Mucosa of rectum (tissue), 2 donors: ENCODE data around the gene ST7.

Experiments used
- H3K27ac ChIP-seq, 2 donors: one replicate each; pipeline ENCODE4 v1.7.0; 2013; ENCODE audit warnings: inconsistent platforms in 2 of 2, low read depth in 2 of 2, low read length in 2 of 2
- H3K27me3 ChIP-seq, 2 donors: one replicate each; pipeline ENCODE4 v1.7.0; 2013; ENCODE audit warnings: low read length in 2 of 2; ENCODE audit not compliant: control insufficient read depth in 2 of 2, insufficient read depth in 2 of 2
- H3K36me3 ChIP-seq, 2 donors: one replicate each; pipeline ENCODE4 v1.7.0; 2013; ENCODE audit warnings: low read length in 2 of 2; ENCODE audit not compliant: control insufficient read depth in 2 of 2, insufficient read depth in 2 of 2
- H3K4me1 ChIP-seq, 2 donors: one replicate each; pipeline ENCODE4 v1.7.0; 2013; ENCODE audit warnings: low read length in 2 of 2, mild to moderate bottlenecking in 1 of 2; ENCODE audit not compliant: control insufficient read depth in 2 of 2, insufficient read depth in 2 of 2
- H3K4me3 ChIP-seq, 2 donors: one replicate each; pipeline ENCODE4 v1.7.0; 2013; ENCODE audit warnings: low read length in 2 of 2
- H3K9ac ChIP-seq, 2 donors: one replicate each; pipeline ENCODE4 v1.7.0; 2013; ENCODE audit warnings: low read length in 2 of 2, low read depth in 1 of 2, mild to moderate bottlenecking in 1 of 2
- H3K9me3 ChIP-seq, 2 donors: one replicate each; pipeline ENCODE4 v1.7.0; 2013; ENCODE audit warnings: low read length in 2 of 2; ENCODE audit not compliant: control insufficient read depth in 2 of 2
- donor health status: healthy.
- donor health status: Normal muscosa, but diverticular disease.

ST7 gene

DNA sequence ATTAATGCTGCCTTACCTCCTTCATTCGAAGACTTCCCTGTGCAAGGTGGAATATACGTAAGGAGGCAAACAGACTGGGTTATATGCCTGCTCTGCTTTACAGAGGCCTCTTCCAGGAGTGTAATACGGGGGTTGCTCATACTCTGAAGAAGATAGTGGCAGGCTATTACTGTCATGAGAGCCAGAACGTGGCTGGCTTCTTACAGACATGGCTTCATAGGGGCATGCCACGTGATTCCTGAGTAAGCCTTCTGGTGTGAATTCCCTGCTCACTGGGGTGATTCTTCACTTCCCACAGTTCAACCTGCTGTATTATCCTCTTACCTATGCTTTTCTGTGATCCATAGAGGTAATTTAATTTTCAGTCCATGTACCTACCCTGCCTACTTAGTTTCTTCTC is 141.8 kb downstream of the ST7 start:
- Histone ChIP-seq H3K9me3 (no peaks in the 10 kb centered on the region), H3K9ac (no peak overlapping the region), H3K36me3 (no peaks in the 10 kb centered on the region), H3K27ac (no peak overlapping the region), H3K4me3 (no peak overlapping the region), H3K4me1 (peaks cover 0 to 3% of the 10 kb centered on the region in 2 donors), H3K27me3 (no peaks in the 10 kb centered on the region)

GRCh38 chr7:117096330-117096729 is 143.0 kb downstream of the ST7 start:
- Histone ChIP-seq H3K9me3 (no peaks in the 10 kb centered on the region), H3K36me3 (no peaks in the 10 kb centered on the region), H3K27ac (no peak overlapping the region), H3K4me1 (peaks cover 0 to 3% of the 10 kb centered on the region in 2 donors), H3K27me3 (no peaks in the 10 kb centered on the region), H3K4me3 (no peak overlapping the region), H3K9ac (no peak overlapping the region)

- H3K4me1 ChIP-seq = peaks cover 0 to 3% of the 10 kb centered on the region in 2 donors
- H3K27ac ChIP-seq = no peak overlapping the region
These were observed 143.6 kb downstream of the ST7 start for GRCh38 chr7:117096942-117097341.

GRCh38 chr7:117097860-117098259 is 144.6 kb downstream of the ST7 start:
- no peak overlapping the region for H3K4me3 ChIP-seq
- H3K4me1 ChIP-seq = peaks cover 0 to 3% of the 10 kb centered on the region in 2 donors
- no peaks in the 10 kb centered on the region for H3K27me3 ChIP-seq
- H3K36me3 ChIP-seq = no peaks in the 10 kb centered on the region
- no peak overlapping the region for H3K9ac ChIP-seq
- no peaks in the 10 kb centered on the region for H3K9me3 ChIP-seq
- no peak overlapping the region for H3K27ac ChIP-seq

More at GRCh38 chr7:117096942-117097341, 143.6 kb downstream of the ST7 start:
- H3K36me3 ChIP-seq = no peaks in the 10 kb centered on the region
- no peaks in the 10 kb centered on the region for H3K27me3 ChIP-seq
- H3K4me3 ChIP-seq = no peak overlapping the region
- no peak overlapping the region for H3K9ac ChIP-seq
- H3K9me3 ChIP-seq = no peaks in the 10 kb centered on the region

DNA sequence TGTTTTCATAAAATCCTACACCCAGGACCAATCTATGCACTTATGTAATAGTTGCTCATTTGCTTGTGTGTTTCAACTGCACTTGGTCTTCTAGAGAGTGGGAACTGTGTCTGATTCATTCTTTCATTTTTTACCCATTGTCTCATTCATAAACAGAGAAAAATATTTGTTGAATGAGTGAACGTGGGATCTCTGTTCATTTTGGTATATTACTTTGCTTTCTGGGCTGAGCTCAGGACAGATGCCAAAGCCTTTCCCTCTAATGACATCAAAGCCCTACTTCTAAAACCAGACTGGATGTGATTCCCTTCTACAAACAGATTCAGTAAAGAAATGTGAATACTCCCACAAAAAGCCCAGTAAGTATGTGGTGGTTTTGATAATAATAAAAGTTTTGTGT is 145.2 kb downstream of the ST7 start:
- H3K36me3 ChIP-seq = no peaks in the 10 kb centered on the region
- no peak overlapping the region for H3K4me3 ChIP-seq
- no peak overlapping the region for H3K9ac ChIP-seq
- no peak overlapping the region for H3K27ac ChIP-seq
- no peaks in the 10 kb centered on the region for H3K9me3 ChIP-seq
- H3K4me1 ChIP-seq = peaks cover 0 to 3% of the 10 kb centered on the region in 2 donors
- no peaks in the 10 kb centered on the region for H3K27me3 ChIP-seq

DNA sequence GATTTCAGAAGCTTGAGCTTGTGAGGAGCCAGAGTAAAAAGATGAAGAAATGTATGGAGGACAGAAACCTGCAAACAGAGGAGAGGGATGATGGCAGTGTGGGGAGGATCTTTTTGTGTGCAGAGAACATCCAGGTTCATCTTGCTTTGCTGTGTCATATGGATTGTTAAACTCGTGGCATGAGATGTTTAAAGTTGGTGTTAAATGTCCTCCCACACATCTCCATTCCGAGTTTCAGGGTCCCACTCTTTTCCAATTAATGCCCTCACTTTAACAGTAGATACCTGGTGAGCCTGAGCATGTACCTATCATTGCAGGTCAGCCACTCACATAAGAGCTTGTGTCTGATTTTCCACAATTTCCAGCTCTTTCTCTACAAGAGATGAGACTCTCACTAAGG is 147.7 kb downstream of the ST7 start:
- Histone ChIP-seq H3K36me3 (no peaks in the 10 kb centered on the region), H3K4me1 (peaks cover 0 to 3% of the 10 kb centered on the region in 2 donors), H3K9ac (no peak overlapping the region), H3K9me3 (no peaks in the 10 kb centered on the region), H3K27me3 (no peaks in the 10 kb centered on the region), H3K27ac (no peak overlapping the region), H3K4me3 (no peak overlapping the region)

GRCh38 chr7:117110480-117111315 is 157.4 kb downstream of the ST7 start:
- no peak overlapping the region for H3K4me3 ChIP-seq
- H3K9me3 ChIP-seq = no peaks in the 10 kb centered on the region
- no peaks in the 10 kb centered on the region for H3K27me3 ChIP-seq
- no peak overlapping the region for H3K27ac ChIP-seq
- H3K36me3 ChIP-seq = no peaks in the 10 kb centered on the region
- H3K9ac ChIP-seq = no peak overlapping the region
- H3K4me1 ChIP-seq = peaks cover 0 to 6% of the 10 kb centered on the region in 2 donors

- Histone ChIP-seq H3K9ac (no peak overlapping the region), H3K36me3 (no peaks in the 10 kb centered on the region), H3K9me3 (no peaks in the 10 kb centered on the region), H3K4me1 (peaks cover 0 to 6% of the 10 kb centered on the region in 2 donors), H3K4me3 (no peak overlapping the region), H3K27ac (no peak overlapping the region), H3K27me3 (no peaks in the 10 kb centered on the region)
These were observed 158.2 kb downstream of the ST7 start for GRCh38 chr7:117111535-117111934.

DNA sequence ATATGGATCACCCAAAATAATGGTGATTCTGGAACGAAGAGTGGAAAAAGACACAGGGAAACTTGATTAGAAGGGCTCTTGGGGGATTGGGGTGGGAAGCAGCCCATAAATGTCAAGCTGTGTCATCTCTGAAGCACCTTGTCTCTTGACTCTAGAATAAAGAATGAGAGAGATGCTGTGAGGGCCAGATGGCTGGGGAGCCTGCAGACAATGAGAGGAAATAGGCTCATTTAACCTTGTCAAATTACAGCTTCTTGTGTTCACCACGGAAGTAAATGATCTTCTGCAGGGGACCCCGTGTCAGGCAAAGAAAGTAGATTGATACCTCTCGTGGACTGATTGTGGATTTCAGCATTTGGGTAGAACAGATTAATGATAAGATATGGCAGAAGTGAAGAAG is 159.3 kb downstream of the ST7 start:
- no peaks in the 10 kb centered on the region for H3K36me3 ChIP-seq
- no peak overlapping the region for H3K4me3 ChIP-seq
- peaks cover 0 to 6% of the 10 kb centered on the region in 2 donors for H3K4me1 ChIP-seq
- H3K9ac ChIP-seq = no peak overlapping the region
- no peaks in the 10 kb centered on the region for H3K27me3 ChIP-seq
- H3K27ac ChIP-seq = no peak overlapping the region
- no peaks in the 10 kb centered on the region for H3K9me3 ChIP-seq

- Histone ChIP-seq H3K4me1 (peaks cover 0 to 6% of the 10 kb centered on the region in 2 donors), H3K9me3 (no peaks in the 10 kb centered on the region), H3K27ac (no peak overlapping the region), H3K27me3 (no peaks in the 10 kb centered on the region), H3K9ac (no peak overlapping the region), H3K36me3 (no peaks in the 10 kb centered on the region), H3K4me3 (no peak overlapping the region)
These were observed 160.6 kb downstream of the ST7 start for GRCh38 chr7:117113871-117114270.
